Activated naive CD4-positive, alpha-beta T cell treated with anti-CD3 and anti-CD28 coated beads, Interleukin-2, amount 10 ng/mL, durations not matched to agents 7 days and 5 days (primary cell): ENCODE data around the gene THRAP3.
A peak's percentile ranks its signal among the peaks of the same experiment; 100 is the strongest.

Experiments used
- CTCF ChIA-PET: fragments of 350-600 bp; sonication (Branson Sonifier 250); formaldehyde crosslinking; loops from one replicate; lab custom pipeline; 2021; ENCODE audit warnings: antibody characterized with exemption; lab: Charles Lee
- DNase-seq: peaks from one replicate; pipeline ENCODE4 v3.0.0-alpha.2; 2020
- H3K27ac Mint-ChIP-seq: one replicate; pipeline ENCODE4 v1.8.0; 2021; ENCODE audit warnings: mild to moderate bottlenecking, moderate library complexity, mixed read lengths
- H3K27me3 Mint-ChIP-seq: one replicate; pipeline ENCODE4 v1.8.0; 2021; ENCODE audit warnings: mild to moderate bottlenecking, mixed read lengths
- H3K36me3 Mint-ChIP-seq: one replicate; pipeline ENCODE4 v1.8.0; 2021; ENCODE audit warnings: mixed read lengths
- H3K4me1 Mint-ChIP-seq: one replicate; pipeline ENCODE4 v1.8.0; 2021; ENCODE audit warnings: mixed read lengths
- H3K4me3 Mint-ChIP-seq: one replicate; pipeline ENCODE4 v1.8.0; 2021; ENCODE audit warnings: mild to moderate bottlenecking, moderate library complexity, mixed read lengths
- H3K9me3 Mint-ChIP-seq: one replicate; pipeline ENCODE4 v1.8.0; 2021; ENCODE audit warnings: mixed read lengths

The THRAP3 gene, protein sequence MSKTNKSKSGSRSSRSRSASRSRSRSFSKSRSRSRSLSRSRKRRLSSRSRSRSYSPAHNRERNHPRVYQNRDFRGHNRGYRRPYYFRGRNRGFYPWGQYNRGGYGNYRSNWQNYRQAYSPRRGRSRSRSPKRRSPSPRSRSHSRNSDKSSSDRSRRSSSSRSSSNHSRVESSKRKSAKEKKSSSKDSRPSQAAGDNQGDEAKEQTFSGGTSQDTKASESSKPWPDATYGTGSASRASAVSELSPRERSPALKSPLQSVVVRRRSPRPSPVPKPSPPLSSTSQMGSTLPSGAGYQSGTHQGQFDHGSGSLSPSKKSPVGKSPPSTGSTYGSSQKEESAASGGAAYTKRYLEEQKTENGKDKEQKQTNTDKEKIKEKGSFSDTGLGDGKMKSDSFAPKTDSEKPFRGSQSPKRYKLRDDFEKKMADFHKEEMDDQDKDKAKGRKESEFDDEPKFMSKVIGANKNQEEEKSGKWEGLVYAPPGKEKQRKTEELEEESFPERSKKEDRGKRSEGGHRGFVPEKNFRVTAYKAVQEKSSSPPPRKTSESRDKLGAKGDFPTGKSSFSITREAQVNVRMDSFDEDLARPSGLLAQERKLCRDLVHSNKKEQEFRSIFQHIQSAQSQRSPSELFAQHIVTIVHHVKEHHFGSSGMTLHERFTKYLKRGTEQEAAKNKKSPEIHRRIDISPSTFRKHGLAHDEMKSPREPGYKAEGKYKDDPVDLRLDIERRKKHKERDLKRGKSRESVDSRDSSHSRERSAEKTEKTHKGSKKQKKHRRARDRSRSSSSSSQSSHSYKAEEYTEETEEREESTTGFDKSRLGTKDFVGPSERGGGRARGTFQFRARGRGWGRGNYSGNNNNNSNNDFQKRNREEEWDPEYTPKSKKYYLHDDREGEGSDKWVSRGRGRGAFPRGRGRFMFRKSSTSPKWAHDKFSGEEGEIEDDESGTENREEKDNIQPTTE

GRCh38 chr1:36223996-36224536, at the start of gene THRAP3:
THRAP3 (plus strand) TSS chr1:36224443; CDS start chr1:36282564, 58,121 bp downstream.
- Mint-ChIP-seq H3K36me3 (peaks cover 22% of the 10 kb centered on the region), H3K4me1 (peaks cover 39% of the 10 kb centered on the region), H3K4me3 (peak within 1 kb of the TSS; percentile 97), H3K27ac (peak within 1 kb of the TSS; percentile 100), H3K9me3 (no peaks in the 10 kb centered on the region), H3K27me3 (peaks cover 3% of the 10 kb centered on the region)
- CTCF ChIA-PET: interaction anchor here (0.8 to 1.8 kb wide), 4 partner anchors 36 to 75 kb away, joined by 3 to 6 read pairs (median 4); partner anchors contain the start of gene TRAPPC3
- DNase-seq: peak; percentile 100

GRCh38 chr1:36174713-36175112, 49.5 kb upstream of the THRAP3 start:
- CTCF ChIA-PET: interaction anchor here (3.0 kb wide), 1 partner anchor 14 kb away, joined by 16 read pairs; no protein-coding TSS in a partner anchor
- Mint-ChIP-seq H3K36me3 (peaks cover 58% of the 10 kb centered on the region), H3K27ac (no peak overlapping the region), H3K4me1 (no peaks in the 10 kb centered on the region), H3K9me3 (no peaks in the 10 kb centered on the region), H3K27me3 (no peaks in the 10 kb centered on the region), H3K4me3 (no peak overlapping the region)
- no peak for DNase-seq

DNA sequence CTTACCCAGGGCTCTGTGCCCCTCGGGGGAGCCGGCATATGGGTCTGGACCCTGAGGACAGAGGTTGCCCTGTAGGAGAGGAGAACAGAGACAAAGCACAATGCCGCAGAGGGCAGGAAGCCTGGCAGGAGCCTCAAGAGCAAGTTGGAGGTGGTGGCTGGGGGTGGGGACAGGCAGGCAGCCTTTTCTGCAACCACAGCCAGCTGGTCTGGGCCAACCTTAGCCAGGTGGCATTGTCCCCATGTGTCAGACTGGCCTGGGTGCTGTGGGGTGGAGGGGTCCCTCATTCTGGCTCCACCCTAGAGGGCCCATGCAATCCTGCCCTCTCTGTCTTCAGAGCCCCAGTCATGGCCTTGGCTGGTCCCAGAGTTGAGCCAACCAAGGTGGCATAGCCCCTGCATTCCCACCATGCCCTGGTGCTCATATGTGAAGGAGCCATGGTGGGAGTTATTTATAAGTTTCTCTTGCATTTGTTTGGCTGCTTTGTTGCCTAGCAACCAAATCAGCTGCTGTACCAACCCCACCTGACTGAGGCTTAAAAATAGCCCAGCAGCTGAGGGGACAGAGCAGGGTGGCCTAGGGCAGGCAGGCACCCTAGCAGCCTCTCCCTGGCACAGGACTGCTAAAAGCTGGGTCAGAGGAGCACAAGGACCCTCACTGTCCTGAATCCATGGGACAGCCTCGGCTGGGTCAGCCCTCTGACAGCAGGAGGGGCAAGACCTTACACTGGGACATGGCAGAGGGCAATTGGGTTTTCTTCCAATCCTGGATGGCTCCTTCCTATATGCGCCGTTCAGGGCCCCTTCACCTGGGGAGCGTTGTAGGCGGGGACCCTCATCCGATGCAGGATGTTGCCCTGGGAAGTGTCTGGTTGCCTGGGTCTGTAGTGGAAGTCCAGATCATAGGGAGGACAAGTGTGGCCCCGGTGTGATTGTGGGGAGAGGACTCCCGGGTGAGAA, 48.8 kb upstream of the THRAP3 start:
- CTCF ChIA-PET: no interaction called here
- no peak for DNase-seq
- H3K27ac Mint-ChIP-seq: no peak overlapping the region

DNA sequence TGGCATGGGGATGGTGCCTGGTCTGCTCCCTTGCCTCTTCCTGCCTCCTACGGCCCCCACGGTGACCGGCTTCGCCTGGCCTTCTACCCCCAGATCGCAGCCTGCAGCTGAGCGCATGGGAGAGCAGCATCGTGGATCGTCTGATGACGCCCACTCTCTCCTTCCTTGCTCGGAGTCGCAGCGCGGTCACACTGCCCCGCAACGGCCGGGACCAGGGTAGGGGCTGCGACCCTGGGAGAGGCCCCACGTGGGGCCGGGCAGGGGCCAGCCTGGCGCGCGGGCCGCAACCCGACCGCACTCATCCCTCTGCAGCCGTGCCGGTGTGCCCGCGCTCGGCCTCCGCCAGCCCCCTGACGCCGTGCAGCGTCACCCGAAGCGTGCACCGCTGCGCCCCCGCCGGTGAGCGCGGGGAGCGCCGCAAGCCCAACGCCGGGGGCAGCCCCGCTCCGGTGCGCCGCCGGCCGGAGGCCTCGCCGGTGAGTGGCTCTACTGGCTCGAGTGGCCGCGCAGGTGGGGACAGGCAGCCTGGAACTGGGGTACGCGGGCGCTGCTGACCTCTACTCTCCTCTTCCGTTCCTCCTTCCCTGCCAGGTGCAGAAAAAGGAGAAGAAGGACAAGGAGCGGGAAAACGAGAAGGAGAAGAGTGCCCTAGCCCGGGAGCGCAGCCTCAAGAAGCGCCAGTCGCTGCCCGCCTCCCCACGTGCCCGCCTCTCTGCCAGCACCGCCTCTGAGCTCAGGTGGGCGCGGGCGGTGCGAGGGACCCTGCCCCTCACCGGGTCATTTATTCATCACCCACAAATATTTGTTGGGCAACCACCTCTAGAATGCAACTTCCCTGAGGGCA, 47.9 kb upstream of the THRAP3 start:
- Mint-ChIP-seq H3K36me3 (peaks cover 63% of the 10 kb centered on the region), H3K4me3 (no peak overlapping the region)

More for the DNA sequence above, 48.8 kb upstream of the THRAP3 start:
- no peaks in the 10 kb centered on the region for H3K4me1 Mint-ChIP-seq
- peaks cover 64% of the 10 kb centered on the region for H3K36me3 Mint-ChIP-seq
- no peaks in the 10 kb centered on the region for H3K27me3 Mint-ChIP-seq
- no peak overlapping the region for H3K4me3 Mint-ChIP-seq
- no peaks in the 10 kb centered on the region for H3K9me3 Mint-ChIP-seq

DNA sequence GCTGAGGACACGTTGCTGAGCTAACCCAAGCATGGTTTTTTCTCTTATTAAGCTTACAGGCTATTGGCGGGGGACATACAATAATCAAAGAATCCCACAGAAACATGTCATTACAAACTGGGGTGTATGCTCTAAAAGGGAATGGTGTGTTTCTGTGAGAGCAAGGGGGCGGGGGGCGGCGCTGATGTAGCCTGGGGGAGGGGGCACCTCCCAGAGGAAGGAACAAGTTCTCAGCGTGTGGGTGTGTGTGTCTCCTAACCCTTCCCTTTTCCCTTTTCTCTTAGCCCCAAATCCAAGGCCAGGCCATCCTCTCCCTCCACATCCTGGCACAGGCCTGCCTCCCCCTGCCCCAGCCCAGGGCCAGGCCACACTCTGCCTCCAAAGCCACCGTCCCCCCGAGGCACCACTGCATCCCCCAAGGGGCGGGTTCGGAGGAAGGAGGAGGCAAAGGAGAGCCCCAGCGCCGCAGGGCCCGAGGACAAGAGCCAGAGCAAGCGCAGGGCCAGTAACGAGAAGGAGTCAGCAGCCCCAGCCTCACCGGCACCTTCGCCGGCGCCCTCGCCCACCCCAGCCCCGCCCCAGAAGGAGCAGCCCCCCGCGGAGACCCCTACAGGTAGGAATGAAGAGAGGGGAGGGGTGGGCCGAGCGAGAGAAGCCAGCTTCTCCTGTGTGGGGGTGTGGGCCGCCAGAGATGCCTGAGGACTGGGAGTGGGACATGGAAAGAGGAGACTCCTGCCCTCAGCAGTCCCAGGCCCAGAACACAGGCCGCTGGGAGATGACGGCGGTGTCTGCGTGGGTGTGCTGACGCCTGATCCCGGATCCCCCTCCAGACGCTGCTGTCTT, 46.4 kb upstream of the THRAP3 start:
- peaks cover 53% of the 10 kb centered on the region for H3K36me3 Mint-ChIP-seq
- DNase-seq: no peak
- H3K9me3 Mint-ChIP-seq: no peaks in the 10 kb centered on the region
- H3K4me1 Mint-ChIP-seq: no peaks in the 10 kb centered on the region
- CTCF ChIA-PET: no interaction called here
- no peak overlapping the region for H3K27ac Mint-ChIP-seq
- H3K4me3 Mint-ChIP-seq: no peak overlapping the region
- H3K27me3 Mint-ChIP-seq: no peaks in the 10 kb centered on the region

More for the DNA sequence above, 47.9 kb upstream of the THRAP3 start:
- no peak overlapping the region for H3K27ac Mint-ChIP-seq
- H3K27me3 Mint-ChIP-seq: no peaks in the 10 kb centered on the region
- CTCF ChIA-PET: no interaction called here
- no peaks in the 10 kb centered on the region for H3K4me1 Mint-ChIP-seq
- DNase-seq: no peak
- H3K9me3 Mint-ChIP-seq: no peaks in the 10 kb centered on the region

DNA sequence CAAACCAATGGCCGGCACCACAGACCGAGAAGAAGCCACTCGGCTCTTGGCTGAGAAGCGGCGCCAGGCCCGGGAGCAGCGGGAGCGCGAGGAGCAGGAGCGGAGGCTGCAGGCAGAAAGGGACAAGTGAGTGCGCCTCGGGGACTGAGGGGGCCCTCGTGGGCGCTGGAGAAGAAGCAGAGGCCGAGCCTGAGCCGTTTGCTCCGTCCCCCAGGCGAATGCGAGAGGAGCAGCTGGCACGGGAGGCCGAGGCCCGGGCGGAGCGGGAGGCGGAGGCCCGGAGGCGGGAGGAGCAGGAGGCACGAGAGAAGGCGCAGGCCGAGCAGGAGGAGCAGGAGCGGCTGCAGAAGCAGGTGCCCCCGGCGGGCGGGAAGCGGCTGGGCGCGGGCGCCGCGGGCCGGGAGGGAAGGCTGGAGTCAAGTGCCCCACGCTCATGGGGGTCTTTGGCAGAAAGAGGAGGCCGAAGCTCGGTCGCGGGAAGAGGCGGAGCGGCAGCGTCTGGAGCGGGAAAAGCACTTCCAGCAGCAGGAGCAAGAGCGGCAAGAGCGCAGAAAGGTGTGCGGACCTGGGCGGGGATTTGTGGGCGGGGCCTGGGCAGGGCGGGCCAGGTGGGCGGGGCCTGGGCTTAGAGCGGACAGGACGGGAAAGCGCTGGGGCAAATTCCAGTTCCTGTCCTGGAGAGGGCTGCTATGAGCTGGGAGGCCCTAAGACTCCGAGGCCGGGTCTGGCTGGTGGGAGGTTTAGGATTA, 45.6 kb upstream of the THRAP3 start:
- Mint-ChIP-seq H3K36me3 (peaks cover 46% of the 10 kb centered on the region), H3K27me3 (no peaks in the 10 kb centered on the region)
- CTCF ChIA-PET: no interaction called here

DNA sequence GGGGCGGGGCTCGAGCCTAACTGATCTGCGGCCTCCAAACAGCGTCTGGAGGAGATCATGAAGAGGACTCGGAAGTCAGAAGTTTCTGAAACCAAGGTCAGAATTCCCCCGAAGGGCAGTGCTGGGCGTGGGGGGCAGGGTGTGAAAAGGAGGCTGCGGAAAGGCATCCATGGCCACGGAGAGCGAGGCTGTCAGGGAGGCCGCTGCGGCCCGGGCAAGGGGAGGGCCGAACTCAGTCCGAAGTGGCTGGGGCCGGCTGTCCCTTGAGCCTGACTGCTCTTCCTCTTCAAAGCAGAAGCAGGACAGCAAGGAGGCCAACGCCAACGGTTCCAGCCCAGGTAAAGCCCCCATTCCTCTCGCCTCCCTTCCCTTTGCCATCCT, 45.0 kb upstream of the THRAP3 start:
- CTCF ChIA-PET: no interaction called here

More for the DNA sequence above, 45.6 kb upstream of the THRAP3 start:
- DNase-seq: no peak
- Mint-ChIP-seq H3K4me1 (no peaks in the 10 kb centered on the region), H3K9me3 (no peaks in the 10 kb centered on the region), H3K27ac (no peak overlapping the region), H3K4me3 (no peak overlapping the region)

GRCh38 chr1:36182734-36183133, 41.5 kb upstream of the THRAP3 start:
- no peak for DNase-seq
- Mint-ChIP-seq H3K27me3 (no peaks in the 10 kb centered on the region), H3K4me1 (peaks cover 6% of the 10 kb centered on the region), H3K9me3 (no peaks in the 10 kb centered on the region), H3K36me3 (peaks cover 21% of the 10 kb centered on the region), H3K4me3 (no peak overlapping the region), H3K27ac (peak overlapping the region; percentile 10)
- CTCF ChIA-PET: interaction anchor here (0.5 to 8.9 kb wide), 3 partner anchors 30 to 103 kb away, joined by 3 to 179 read pairs (median 5); partner anchors contain the start of genes MAP7D1 and TRAPPC3

More for the DNA sequence above, 45.0 kb upstream of the THRAP3 start:
- no peaks in the 10 kb centered on the region for H3K9me3 Mint-ChIP-seq
- no peak overlapping the region for H3K27ac Mint-ChIP-seq
- no peak overlapping the region for H3K4me3 Mint-ChIP-seq
- peaks cover 40% of the 10 kb centered on the region for H3K36me3 Mint-ChIP-seq
- no peaks in the 10 kb centered on the region for H3K4me1 Mint-ChIP-seq
- DNase-seq: no peak
- no peaks in the 10 kb centered on the region for H3K27me3 Mint-ChIP-seq

DNA sequence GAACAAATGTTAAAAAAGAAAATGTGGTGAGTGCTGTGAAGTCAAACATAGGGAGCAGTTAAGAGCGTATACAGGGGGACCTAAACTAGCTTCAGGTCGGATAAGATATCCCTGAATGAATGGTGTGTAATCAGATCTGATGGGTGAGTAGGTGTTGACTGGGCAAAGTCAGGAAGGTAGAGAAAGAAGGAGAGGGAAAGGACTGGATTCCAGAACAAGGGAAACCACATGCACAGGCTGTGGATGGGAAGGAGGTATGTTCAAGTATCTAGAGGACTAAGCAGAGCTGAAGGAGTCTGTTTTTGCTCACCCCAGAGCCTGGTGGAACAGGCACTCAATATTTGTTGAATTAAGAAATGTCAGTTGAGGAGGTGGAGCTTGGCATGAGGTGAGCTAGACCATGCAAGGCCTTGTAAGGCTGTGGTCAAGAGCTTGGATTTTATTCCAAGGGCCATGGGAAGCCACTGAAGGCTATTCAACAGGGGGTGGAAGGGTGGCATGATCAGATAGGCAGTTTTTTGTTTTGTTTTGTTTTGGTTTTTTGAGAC, 40.9 kb upstream of the THRAP3 start:
- DNase-seq: no peak
- Mint-ChIP-seq H3K9me3 (no peaks in the 10 kb centered on the region), H3K27me3 (no peaks in the 10 kb centered on the region), H3K36me3 (peaks cover 19% of the 10 kb centered on the region), H3K4me3 (no peak overlapping the region), H3K4me1 (peaks cover 12% of the 10 kb centered on the region), H3K27ac (peak overlapping the region; percentile 8)
- CTCF ChIA-PET: interaction anchor here (0.5 to 8.9 kb wide), 4 partner anchors 30 to 102 kb away, joined by 3 to 179 read pairs (median 4); partner anchors contain the start of genes MAP7D1 and TRAPPC3

- CTCF ChIA-PET: interaction anchor here (0.5 to 8.9 kb wide), 34 partner anchors 10 to 234 kb away, joined by 3 to 179 read pairs (median 4); partner anchors contain the start of genes MAP7D1, SH3D21, THRAP3 and TRAPPC3
Measured at GRCh38 chr1:36187800-36188593, 36.2 kb upstream of the THRAP3 start.

More at GRCh38 chr1:36187800-36188593, 36.2 kb upstream of the THRAP3 start:
- peaks cover 12% of the 10 kb centered on the region for H3K4me1 Mint-ChIP-seq
- peak; percentile 89 for DNase-seq
- H3K4me3 Mint-ChIP-seq: no peak overlapping the region
- H3K27ac Mint-ChIP-seq: peak overlapping the region; percentile 24
- H3K27me3 Mint-ChIP-seq: no peaks in the 10 kb centered on the region
- H3K36me3 Mint-ChIP-seq: no peaks in the 10 kb centered on the region
- no peaks in the 10 kb centered on the region for H3K9me3 Mint-ChIP-seq
